GM19035 (cell line): ENCODE data around the gene PGP.

ENCODE experiments used
- ATAC-seq: cut with Tn5 transposase; IDR thresholded peaks from one replicate; pipeline ENCODE4 v1.9.1; 2021; ENCODE audit not compliant: unreplicated experiment

The PGP gene

DNA sequence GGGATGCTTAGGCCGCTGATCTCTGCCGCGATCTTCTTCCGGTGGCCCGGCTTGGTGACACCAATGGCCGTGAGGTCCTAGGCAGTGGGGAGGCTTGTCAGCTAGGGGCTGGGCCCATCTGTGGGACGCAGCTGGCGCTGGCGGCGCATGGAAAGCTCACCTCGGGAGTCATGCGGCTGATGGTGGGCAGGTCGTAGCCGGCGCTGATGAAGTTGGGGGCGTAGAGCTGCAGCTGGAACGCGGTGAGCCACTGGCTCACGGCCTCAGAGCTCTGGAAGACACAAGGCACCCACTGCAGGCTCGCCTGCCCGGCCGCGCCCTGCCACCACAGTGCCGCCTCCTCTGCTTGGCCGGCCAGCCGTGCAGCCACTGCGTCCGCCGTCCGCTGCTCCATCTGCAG lies 31.0 kb downstream of the PGP start:
- no peak for ATAC-seq

DNA sequence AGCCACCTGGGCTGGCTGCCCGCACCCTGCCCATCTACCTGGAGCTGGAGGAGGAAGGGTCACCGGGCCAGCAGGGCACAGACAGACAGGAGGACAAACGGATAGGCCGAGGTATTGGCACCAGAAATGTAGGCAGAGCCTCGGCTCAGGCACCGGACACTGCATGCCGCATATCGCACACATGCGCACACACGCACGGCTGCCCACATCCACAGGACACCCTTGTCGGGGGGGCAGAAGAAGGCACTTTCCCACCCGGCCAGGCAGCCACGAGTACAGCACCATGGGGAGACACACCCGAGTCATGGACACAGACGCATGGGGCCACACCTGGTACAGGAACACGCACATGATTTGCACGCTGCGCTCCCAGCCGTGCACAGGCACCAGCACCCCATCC lies 32.7 kb downstream of the PGP start:
- no peak for ATAC-seq

DNA sequence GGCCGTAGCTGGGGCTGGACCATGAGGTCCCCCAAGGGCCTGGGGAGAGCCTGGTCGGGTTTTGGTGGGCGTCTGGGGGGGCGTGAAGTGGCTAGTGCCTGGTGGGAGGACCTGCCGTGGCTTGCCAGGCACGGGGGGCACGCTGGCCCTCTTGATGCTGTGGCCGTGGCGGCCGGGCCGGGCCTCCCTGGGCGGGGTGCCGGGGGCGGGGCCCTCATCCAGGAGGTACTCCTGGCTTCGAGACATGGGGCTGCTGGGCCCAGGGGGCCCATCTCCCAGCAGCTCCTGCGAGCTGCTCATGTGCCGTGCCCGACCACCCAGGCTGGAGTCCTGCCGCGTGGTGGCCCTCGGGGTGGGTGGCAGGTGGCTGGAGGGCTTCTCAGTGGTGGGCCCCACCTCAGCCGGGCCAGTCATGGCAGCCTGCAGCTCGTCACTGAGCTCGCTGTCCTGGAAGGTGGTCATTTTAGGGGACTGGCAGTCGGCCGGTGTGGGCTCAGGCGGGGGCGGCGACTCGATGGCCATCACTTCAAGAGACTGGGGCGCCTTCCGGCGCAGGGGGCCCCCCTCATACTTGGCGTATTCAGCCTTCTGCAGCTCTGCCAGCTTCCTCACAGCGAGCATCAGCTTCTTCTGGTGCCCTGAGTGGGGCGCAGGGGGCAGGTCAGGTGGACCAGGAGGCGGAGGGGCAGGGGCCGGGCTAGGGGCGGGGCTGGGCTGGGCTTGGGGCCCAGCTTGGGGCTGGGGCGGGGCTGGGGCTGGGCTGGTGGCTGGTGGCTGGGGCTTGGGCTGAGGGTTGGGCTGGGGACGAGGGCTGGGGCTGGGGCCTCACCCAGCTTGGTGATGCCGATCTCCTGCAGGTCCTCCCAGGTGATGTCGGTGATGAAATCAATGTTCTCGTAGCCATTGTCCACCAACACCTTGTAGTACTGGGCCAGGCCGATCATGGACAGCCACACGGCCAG lies 33.4 kb downstream of the PGP start:
- no peak for ATAC-seq

DNA sequence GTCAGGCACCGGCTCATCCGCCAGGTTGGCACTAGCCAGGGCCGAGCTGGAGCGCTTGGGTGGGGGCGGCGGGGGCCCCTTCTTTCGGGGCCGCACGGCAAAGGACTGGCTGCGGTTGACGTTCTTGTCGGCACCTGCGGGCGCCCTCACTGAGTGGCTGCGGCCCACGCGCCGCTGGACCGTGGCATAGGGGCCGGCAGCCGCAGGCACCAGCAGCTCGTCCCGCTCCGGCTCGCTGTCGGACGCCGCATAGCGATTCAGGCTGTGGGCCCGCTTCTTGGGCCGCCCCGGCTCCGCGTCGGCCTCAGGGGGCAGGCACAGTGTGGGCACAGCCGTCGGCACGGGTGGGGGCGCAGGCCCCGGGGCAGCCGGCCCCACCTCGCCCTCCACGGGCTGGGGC lies 34.2 kb downstream of the PGP start:
- no peak for ATAC-seq

DNA sequence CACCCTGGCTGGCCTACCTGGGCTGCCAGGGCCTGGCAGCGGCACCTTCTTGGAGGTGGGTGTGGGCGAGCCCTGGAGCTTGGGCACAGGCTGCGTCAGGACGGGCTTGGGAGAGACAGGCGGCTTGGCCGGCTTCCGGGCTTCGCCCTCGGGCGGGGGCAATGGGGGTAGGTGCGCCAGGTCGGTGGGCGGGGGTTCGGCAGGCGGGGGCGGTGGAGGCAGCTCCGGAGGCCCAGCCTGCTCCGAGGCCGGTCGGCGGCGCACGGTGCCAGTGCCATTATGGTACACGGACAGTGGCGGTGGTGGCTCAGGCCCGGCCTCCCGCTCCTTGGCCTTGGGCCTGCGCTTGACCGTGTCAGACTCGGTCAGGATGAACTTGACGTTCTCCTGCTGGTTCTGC lies 35.1 kb downstream of the PGP start:
- no peak for ATAC-seq

DNA sequence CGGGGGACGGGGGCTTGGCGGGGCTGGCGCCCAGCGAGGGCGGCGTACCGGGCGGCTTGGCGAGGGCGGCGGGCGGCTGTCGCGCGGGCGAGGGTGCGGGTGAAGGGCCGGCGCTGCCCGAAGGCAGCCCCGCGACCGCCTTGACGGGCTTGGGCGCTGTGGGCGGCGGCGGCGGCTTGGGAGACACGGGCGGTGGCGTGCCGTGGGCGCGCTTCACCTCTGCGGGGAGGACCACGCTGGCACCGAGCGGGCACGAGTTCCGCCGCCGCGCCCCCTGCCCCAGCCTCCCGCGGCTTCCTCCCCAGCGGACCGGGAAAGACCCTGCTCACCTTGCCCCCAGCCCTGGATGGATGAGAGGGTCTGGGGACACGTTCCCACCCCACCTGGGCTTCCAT lies 35.5 kb downstream of the PGP start:
- ATAC-seq: no peak

DNA sequence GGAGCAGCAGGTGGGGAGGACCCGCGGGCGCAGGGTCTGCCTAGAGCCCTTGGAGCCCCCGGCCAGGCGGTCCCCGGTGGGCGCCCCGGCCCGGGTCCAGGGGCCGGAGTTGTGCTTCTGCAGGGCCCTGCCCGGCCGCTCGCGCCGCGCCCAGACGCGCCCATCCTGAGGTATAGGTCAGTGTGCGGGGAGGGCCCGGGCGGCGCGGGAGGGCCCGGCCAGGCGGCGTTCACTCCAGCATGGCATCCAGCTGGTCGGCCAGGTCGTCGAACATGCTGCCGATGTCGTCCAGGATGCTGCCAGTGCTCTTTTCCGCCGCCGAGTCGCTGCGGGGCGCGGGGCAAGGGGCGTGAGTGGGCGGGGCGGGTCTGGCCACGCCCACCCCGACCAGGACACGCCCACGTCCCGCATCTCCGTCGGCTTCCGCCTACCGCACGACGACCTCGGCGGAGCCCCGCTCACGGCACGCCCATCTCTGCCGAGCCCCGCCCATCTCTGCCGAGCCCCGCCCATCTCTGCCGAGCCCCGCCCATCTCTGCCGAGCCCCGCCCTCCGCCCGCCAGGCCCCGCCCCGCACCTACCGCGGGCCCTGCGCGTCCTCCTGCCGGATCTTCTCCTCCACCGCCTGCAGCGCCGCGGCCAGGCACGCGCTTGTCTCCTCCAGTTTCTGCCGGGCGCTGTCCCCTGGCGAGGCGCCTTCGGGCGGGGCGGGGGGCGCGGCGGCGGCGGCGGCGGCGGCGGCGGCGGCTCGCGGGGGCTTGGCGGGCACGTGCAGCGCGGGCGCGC lies 36.1 kb downstream of the PGP start:
- no peak for ATAC-seq

DNA sequence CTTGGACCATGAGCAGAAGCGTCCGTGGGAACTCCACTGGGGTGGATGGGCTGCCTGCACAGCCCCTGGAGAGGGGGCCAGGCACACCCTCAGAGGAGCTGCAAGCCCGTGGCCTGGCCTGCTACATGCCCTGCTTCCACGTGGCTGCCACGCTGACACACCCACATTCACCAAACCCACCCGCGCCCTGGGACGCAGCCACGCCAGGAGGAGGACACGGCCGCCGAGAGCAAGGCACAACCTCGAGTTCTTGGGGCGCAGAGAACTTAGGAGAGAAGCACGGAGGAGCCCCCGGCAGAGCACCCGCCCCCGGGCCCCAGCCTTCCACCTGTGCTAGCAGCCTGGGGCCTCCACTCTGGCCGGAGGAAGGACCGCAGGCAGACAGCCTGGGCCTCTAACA lies 37.1 kb downstream of the PGP start:
- no peak for ATAC-seq

DNA sequence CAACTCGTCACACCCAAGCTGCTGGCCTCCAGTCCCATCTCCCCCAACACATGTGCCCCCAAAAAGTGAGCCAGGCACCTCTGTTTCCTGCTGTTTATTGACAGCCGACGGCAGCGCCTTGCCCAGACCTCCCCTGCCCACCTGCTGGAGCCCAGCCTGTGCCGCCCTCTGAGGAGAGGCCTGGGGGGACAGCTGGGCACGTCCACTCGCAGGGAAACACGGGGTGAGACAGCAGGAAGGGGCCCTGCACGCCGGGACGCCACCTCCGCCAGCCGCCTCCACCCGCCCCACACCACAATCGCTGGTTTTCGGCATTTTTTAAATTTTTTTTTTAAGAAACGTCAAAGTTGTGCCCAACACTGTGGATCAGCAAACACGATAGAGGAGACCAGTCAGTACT lies 37.5 kb downstream of the PGP start:
- ATAC-seq: no peak

DNA sequence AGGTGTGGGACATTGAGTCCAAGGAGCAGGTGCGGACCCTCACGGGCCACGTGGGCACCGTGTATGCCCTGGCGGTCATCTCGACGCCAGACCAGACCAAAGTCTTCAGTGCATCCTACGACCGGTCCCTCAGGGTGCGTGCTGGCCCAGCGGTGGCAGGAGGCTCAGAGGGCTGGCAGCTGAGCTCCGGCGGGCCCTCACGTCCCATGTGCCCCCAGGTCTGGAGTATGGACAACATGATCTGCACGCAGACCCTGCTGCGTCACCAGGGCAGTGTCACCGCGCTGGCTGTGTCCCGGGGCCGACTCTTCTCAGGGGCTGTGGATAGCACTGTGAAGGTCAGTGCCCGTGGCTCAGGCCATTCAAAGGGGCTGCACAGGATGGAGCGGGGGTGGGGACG lies 38.6 kb downstream of the PGP start:
- no peak for ATAC-seq

DNA sequence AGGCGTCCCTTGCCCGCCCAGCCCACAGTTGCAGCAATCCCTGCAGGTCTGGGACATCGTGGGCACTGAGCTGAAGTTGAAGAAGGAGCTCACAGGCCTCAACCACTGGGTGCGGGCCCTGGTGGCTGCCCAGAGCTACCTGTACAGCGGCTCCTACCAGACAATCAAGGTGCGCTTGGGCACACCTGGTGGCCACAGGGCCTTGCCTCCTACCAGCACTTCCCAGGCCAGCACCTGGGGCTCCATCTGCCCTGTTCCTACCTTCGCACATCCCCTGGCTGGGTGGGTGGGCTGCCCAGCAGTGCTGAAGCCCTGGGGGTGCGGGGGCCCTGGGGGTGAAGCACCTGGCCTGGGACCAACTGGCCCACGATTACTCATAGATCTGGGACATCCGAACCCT lies 39.2 kb downstream of the PGP start:
- ATAC-seq: no peak

DNA sequence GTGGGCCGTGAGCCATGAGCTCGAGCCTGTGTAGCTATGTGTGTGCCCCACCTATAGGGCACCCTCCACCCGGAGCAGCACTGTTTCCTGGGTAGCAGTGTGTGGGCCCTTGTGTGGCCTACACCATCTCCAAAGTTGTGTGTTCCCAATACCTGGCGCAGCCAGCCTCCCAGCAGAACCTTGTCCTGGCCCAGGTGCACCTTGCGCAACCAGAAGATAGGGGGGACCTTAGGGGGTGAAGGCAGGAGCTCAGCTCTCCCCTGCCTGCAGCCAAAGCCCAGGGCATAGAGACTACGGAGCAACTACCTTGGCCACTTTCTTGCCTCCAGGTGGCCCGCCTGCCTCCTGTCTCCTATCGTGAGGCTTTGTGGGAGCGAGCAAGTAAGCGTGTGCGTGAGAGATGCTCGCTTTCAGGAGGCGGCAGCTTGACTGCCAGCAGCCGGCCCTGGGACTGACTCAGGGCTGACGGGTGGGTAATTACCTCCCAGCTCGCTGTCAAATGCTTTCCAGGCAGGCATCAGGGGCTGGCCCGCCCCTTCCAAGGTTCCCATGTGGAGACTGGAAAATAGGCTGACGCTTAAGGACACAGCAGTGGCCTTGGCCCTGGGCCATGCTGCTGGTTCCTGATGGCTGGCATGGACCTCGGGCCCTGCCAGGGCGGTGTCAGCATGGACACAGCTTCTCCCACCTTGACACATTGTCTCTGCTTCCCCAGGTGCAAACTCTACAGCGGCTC lies 40.1 kb downstream of the PGP start:
- no peak for ATAC-seq

DNA sequence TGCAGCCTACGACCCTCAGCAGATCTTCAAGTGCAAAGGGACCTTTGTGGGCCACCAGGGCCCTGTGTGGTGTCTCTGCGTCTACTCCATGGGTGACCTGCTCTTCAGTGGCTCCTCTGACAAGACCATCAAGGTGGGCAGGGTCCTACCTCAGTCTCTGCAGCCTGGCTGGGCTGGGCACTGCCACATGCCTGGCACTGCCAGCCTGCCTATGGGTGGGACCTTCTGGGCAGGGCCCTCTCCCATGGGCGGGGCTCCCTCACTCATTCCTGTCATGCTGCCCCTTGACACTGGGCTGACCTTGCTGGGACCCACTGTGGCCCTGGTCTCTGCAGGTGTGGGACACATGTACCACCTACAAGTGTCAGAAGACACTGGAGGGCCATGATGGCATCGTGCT lies 40.7 kb downstream of the PGP start:
- no peak for ATAC-seq

DNA sequence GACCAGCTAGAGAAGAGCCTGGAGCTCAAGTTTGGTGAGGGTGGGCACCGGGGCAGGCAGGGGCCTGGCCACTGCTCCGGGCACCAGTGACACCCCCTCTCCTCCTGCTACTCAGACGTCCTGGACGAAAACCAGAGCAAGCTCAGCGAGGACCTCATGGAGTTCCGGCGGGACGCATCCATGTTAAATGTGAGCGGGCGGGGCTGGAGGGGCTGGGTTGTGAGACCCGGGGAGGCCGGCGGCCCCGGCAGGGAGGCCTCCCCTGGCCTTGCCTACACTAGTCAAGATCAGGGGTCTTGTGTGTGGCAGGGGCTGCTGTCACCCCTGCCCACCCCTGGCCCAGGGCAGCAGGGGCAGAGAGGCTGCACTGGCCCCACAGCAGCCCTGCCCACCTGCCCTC lies 41.3 kb downstream of the PGP start:
- no peak for ATAC-seq

DNA sequence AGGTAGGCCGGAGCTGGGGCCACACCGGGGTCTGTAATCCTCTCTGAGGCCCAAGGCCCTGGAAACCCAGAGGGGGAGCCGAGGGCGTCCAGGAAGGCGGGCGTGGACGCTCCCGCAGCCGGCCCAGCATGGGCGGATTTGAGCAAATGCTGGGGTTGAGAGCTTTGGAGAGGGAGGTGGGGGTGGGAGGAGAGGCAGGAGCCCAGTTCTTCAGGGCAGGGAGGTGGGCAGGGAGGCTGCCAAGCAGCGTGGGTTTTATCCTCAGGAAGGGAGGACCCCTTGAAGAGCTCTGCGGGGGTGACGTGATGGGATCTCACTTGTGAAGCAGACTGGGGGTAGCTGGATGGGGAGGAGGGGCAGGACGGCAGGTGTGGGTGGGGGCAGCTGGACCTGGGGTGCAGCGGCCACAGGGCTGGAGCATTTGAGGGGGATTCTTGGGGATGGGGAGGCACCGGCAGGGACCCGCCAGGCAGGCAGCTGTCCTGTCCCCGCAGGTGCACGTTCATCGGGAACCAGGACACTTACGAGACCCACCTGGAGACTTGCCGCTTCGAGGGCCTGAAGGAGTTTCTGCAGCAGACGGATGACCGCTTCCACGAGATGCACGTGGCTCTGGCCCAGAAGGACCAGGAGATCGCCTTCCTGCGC lies 41.8 kb downstream of the PGP start:
- ATAC-seq: no peak

DNA sequence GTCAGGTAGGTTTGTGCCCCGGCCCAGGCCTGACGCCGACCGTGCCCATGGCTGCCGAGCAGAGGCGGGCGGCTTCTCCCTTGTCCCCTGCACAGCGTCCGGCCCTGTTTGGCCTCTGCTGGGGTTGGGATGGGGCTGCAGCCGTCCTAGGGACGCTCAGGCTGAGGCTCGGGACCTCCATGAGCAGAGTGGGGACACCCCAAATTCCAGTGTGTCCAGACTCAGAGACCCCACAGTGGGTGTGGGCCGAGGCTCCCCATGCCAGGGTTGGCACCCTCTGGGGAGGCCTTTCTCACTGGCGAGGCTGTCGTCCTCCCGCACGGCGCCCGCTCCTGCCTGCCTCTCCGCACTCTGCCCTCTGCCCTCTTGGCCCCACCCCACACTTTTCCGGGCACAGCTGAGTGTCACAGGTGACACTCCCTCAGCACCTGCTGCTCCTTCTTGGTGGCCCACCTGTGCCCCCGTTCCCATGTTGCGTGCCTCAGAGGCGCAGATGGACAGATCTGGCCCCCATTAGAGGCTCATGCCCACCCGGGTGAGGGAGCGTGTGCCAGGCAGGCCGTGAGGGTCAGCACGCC lies 43.0 kb downstream of the PGP start:
- no peak for ATAC-seq

DNA sequence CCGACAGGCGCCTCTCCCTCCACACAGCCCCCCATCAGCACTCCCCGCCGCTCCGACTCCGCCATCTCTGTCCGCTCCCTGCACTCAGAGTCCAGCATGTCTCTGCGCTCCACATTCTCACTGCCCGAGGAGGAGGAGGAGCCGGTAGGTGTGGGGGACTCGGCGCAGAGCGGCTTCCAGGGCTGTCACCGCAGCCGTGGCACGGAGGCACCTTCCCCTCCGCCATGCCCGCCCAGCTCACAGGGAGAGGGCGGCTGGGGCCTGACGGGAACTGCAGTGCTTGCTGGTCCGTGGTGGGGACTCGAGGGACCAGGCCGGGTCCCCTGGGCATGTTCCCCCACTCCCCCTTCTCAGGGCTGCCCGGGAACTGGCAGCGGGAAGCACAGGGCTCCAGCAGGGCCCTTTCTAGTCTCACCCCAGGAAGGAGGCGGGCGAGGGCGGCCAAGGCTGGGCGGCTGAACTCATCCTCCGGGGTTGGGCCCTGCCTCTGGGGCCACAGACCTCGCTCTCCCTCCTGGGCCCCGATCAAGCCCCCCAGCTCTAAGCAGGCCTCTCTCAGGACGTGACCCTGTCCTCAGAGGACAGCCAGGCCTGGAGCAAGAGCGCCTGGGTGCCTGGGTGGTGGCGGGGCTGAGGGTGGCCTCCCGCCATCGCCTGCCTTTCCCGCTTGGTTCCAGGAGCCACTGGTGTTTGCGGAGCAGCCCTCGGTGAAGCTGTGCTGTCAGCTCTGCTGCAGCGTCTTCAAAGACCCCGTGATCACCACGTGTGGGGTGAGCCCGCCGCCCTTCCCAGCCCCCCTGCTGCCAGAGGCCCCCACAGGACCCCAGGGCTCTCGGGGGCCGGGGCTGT lies 43.8 kb downstream of the PGP start:
- ATAC-seq: no peak

DNA sequence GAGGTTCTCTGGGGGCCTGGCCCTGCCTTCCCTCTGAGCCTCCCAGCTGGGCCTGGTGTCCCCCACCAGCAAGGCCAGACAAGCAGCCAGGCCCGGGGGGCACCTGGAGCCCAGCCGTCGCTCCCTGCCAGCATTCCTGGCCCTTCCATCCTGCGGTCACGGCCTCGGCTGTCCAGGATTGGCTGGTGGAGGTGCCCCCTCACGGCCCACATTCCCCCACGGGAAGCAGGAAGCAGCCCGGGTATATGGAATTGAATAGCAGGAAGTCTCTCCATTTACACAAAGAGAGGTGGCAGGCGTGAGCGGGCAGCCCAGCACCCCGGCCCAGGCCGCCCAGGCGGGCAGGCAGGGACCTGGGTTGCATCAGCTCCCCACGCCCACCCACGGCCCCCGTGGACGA lies 44.6 kb downstream of the PGP start:
- no peak for ATAC-seq

DNA sequence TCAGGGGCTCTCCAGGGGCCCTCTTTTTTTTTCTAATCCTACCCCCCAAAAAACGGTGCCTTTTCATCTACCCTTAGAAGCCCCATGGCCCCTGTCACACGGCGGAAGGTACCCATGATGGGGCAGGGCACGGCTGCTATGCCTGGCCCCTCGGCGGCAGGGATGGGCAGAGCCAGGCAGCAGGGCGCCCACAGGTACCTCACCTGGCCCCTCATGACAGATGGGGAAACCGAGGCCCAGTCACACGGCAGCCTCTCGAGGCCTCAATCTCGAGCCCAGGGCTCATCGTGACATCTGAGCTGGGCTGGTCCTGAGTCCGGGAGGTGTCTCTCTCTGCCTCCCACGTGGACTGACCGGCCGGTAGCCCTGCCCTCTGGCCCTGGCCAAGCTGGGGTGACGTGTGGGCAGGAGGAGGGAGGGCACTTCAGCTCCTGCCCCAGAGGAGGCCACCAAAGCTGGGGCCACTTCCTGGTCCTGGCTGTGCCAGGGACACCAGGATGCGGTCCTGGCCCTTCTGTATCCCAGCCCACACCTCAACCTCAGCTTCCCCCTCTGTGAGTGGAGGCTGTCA lies 47.5 kb downstream of the PGP start:
- ATAC-seq: no peak
